Neutrophil (primary cell): ENCODE results near the gene KCNIP1.

Experiments
- H3K27ac ChIP-seq: fragments of 200-600 bp; sonication (generic); 2 replicates; pipeline ENCODE4 v1.5.1; 2016; ENCODE audit warnings: mild to moderate bottlenecking, moderate library complexity
- H3K27me3 ChIP-seq: fragments of 200-600 bp; sonication (generic); 2 replicates; pipeline ENCODE4 v1.6.0; 2016; ENCODE audit warnings: mild to moderate bottlenecking
- H3K36me3 ChIP-seq: fragments of 200-600 bp; sonication (generic); 2 replicates; pipeline ENCODE4 v1.5.1; 2017
- H3K4me1 ChIP-seq, 2 experiments: fragments of 200-600 bp in 1 of 2; sonication (generic) in 1 of 2; 1 replicate in 1 of 2; 2 replicates in 1 of 2; pipeline versions ENCODE4 v1.5.1 to v1.6.1; 2013 to 2016; ENCODE audit warnings: low read depth in 1 of 2, low read length in 1 of 2, mild to moderate bottlenecking in 1 of 2, moderate library complexity in 1 of 2; ENCODE audit not compliant: control insufficient read depth in 1 of 2, insufficient read depth in 1 of 2
- H3K4me3 ChIP-seq, 2 experiments: fragments of 200-600 bp in 1 of 2; sonication (generic) in 1 of 2; 1 replicate in 1 of 2; 2 replicates in 1 of 2; pipeline ENCODE4 v1.5.1; 2013 to 2016; ENCODE audit warnings: low read depth in 1 of 2, low read length in 1 of 2, mild to moderate bottlenecking in 1 of 2, moderate library complexity in 1 of 2
- H3K9me3 ChIP-seq: fragments of 200-600 bp; sonication (generic); 2 replicates; pipeline ENCODE4 v1.5.1; 2016
- TF ChIP-seq, protein P1 (sequence below): fragments of 200-600 bp; sonication (generic); IDR thresholded peaks from 2 replicates; pipeline ENCODE4 v1.5.1; 2016; ENCODE audit warnings: antibody characterized with exemption

KCNIP1 gene

DNA sequence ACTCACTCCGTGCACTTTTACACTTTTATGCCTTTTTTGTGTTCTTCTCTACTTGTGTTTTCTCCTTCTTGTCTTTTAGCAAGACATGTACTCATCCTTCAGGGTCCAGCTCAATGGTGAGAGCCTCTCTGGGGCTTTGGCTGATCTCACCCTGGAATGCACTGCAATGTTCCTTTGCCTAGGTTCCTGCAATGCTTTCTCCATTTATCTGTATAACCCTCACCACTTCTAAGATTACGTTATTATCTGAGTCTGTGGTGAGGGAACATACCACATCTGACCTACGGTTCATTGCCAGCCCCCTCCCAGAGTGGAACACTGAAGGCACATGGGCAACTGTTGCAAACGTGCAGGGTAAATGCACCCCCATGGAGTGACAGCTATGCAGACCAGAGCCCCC, 47.3 kb downstream of the KCNIP1 start:
- Histone ChIP-seq H3K27ac (no peak overlapping the region), H3K36me3 (no peaks in the 10 kb centered on the region), H3K9me3 (no peaks in the 10 kb centered on the region), H3K4me3 (no peak overlapping the region), H3K4me1 (peaks cover 10 to 13% of the 10 kb centered on the region in 2 experiments), H3K27me3 (peaks cover 99% of the 10 kb centered on the region)
- TF ChIP-seq, protein P1, sequence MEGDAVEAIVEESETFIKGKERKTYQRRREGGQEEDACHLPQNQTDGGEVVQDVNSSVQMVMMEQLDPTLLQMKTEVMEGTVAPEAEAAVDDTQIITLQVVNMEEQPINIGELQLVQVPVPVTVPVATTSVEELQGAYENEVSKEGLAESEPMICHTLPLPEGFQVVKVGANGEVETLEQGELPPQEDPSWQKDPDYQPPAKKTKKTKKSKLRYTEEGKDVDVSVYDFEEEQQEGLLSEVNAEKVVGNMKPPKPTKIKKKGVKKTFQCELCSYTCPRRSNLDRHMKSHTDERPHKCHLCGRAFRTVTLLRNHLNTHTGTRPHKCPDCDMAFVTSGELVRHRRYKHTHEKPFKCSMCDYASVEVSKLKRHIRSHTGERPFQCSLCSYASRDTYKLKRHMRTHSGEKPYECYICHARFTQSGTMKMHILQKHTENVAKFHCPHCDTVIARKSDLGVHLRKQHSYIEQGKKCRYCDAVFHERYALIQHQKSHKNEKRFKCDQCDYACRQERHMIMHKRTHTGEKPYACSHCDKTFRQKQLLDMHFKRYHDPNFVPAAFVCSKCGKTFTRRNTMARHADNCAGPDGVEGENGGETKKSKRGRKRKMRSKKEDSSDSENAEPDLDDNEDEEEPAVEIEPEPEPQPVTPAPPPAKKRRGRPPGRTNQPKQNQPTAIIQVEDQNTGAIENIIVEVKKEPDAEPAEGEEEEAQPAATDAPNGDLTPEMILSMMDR, result no peak

DNA sequence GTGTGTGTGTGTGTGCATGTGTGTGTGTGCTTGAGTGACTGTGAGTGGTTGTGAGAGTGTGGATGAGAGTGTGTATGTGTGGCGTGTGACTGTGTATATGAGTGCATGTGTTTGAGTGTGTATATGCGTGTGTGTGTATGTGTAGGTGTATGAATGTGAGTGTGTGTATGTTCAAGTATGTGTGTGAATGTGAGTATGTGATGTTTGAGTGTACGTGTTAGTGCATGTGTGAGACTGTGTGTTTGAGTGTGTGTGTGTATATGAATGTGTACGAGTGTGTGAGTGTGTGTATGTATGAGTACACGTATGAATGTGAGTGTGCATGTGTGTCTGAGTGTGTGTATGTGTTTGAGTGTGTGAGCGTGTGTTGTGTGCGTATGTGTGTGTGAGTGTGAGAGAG, 47.8 kb downstream of the KCNIP1 start:
- no peaks in the 10 kb centered on the region for H3K9me3 ChIP-seq
- no peaks in the 10 kb centered on the region for H3K36me3 ChIP-seq
- H3K4me3 ChIP-seq, result no peak overlapping the region
- TF ChIP-seq, protein P1, result no peak
- H3K27me3 ChIP-seq, result peaks cover 99% of the 10 kb centered on the region
- no peak overlapping the region for H3K27ac ChIP-seq
- peaks cover 10 to 13% of the 10 kb centered on the region in 2 experiments for H3K4me1 ChIP-seq

DNA sequence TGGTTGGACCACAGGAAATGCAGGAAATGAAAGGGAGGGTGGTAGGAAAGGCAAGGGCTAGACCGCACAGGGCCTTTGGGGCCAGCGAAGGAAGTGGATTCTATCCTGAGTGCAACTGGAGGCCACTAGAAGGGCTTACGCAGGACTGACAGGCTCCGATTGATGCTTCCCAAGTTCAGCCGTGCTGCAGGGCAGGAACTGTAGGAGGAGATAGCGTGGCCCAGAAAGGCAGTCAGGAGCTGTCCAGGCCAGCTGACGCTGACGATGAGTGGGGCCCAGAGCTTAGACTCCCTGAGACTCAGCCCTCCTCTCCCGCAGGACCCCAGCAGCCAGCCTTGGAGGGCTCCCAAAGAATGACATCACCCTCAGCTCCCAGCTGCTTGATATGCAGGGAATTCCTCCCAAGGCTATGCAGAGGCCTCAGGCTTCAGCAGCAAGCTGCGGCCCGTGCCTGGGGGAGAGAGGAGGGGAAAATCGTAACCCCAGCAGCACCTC, 48.8 kb downstream of the KCNIP1 start:
- Histone ChIP-seq H3K9me3 (no peaks in the 10 kb centered on the region), H3K4me3 (no peak overlapping the region), H3K36me3 (no peaks in the 10 kb centered on the region), H3K27ac (no peak overlapping the region), H3K4me1 (peaks cover 10 to 13% of the 10 kb centered on the region in 2 experiments), H3K27me3 (peaks cover 97% of the 10 kb centered on the region)
- TF ChIP-seq, protein P1, result no peak

DNA sequence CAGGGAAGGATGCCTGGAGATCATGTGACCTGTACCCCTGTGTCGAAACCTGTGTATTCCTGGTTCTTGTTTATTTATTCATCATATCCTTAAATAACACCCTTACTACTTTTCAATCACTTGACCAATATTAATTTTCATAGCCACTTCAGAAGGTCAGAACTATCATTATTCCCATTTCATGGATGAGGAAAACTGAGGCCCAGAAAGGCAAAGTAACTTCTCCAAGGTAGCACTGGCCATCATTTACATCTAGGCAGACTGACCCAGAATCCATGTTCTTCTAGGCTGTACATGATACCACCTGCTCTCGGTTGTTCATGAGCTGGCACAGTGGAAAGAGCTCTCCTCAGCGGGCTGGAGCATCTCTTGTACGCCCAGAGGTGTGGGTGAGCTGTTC, 49.4 kb downstream of the KCNIP1 start:
- TF ChIP-seq, protein P1, result no peak
- H3K27ac ChIP-seq, result no peak overlapping the region
- no peaks in the 10 kb centered on the region for H3K9me3 ChIP-seq
- H3K4me3 ChIP-seq, result no peak overlapping the region
- peaks cover 95% of the 10 kb centered on the region for H3K27me3 ChIP-seq
- peaks cover 10 to 13% of the 10 kb centered on the region in 2 experiments for H3K4me1 ChIP-seq
- H3K36me3 ChIP-seq, result no peaks in the 10 kb centered on the region

DNA sequence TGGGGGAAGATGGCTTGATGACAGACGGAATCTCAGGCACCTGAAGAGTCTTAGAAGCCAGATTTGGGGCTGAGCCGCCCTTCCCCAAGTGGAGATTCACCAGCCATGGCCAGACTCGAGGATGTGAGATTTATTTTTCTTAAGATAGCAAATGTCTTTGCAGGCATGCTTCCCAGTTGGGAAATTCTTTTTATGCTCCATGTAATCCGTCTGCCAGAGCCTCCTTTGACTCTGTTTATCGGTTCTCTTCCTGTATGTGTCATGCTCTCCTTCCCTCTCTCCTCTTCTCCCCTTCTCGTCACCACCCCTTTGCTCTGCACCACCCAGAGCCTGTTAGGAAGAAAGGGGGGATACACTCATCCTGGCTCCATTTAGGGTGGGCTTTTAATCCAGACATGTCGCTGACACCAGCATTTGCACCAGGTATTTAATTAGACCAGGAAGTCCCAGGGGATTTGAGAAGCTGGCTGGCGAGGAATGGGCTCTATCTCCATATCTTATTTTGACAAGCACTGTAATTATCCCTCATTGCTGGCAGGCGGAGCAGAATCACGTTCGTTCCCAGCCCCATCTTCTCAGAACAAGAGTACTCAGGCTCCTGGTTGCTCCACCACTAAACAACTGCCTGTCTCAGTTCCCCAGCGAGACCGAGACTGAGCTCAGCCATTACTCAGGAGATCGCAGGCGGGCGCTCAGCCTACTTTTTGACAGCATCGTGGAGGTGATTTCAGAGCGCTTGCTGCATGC, 50.9 kb downstream of the KCNIP1 start:
- TF ChIP-seq, protein P1, result no peak
- no peak overlapping the region for H3K4me3 ChIP-seq
- no peak overlapping the region for H3K27ac ChIP-seq
- no peaks in the 10 kb centered on the region for H3K9me3 ChIP-seq
- H3K4me1 ChIP-seq, result peaks cover 10 to 13% of the 10 kb centered on the region in 2 experiments
- H3K36me3 ChIP-seq, result no peaks in the 10 kb centered on the region
- H3K27me3 ChIP-seq, result peaks cover 95% of the 10 kb centered on the region
